GM18951 (cell line): Measurements from ENCODE around the gene CD300LG.
"Not testable (repeated sequence)": the region's sequence is repeated elsewhere in the genome, so short reads cannot be mapped to it uniquely, and the experiment has no call there.

Experiments
- POLR2A ChIP-seq: IDR thresholded peaks from 4 replicates; pipeline ENCODE4 v1.6.1; 2011; ENCODE audit warnings: mild to moderate bottlenecking; ENCODE audit not compliant: insufficient read length, insufficient read depth; ENCODE audit errors: extremely low read depth
- in situ Hi-C: fragments of 300-500 bp; cut with MboI; formaldehyde crosslinking; loops from one replicate; pipeline ENCODE4 v1.12.0; 2022; ENCODE audit warnings: low sequenced_read_pairs, mixed read lengths, inconsistent platforms; ENCODE audit not compliant: unreplicated experiment

Gene CD300LG

DNA sequence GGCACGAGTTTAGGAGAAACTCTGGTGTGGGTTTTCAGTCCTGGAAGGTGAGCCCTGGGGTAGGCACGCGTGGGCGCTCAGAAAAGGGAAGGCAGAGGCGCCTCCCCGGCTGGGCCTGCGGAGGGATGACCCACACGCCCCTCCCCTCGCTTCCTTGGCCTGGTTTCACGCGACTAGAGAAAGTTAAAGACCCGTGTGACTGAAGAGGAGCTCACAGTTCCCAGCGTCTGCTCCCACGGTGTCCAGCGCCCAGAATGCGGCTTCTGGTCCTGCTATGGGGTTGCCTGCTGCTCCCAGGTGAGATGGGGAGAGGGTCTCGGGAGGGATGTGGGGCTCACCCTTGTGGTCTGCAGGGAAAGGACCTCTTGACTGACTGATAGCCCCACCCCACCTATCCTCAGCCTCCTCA, at the start of gene CD300LG:
CD300LG (plus strand) TSS at position 214 of the 409 bp plus-strand sequence; CDS start at position 255, 41 bp downstream.
- in situ Hi-C loops: no loop called here
- TF ChIP-seq POLR2A: no peak

DNA sequence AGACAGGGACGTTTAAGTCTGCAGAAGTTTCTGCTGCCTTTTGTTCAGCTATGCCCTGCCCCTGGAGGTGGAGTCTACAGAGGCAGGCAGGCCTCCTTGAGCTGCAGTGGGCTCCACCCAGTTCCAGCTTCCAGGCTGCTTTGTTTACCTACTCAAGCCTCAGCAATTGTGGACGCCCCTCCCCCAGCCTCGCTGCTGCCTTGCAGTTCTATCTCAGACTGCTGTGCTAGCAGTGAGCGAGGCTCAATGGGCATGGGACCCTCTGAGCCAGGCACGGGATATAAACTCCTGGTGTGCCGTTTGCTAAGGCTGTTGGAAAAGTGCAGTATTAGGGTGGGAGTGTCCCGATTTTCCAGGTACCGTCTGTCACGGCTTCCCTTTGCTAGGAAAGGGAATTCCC, 49.0 kb upstream of the CD300LG start:
- in situ Hi-C loops: not testable (repeated sequence)

DNA sequence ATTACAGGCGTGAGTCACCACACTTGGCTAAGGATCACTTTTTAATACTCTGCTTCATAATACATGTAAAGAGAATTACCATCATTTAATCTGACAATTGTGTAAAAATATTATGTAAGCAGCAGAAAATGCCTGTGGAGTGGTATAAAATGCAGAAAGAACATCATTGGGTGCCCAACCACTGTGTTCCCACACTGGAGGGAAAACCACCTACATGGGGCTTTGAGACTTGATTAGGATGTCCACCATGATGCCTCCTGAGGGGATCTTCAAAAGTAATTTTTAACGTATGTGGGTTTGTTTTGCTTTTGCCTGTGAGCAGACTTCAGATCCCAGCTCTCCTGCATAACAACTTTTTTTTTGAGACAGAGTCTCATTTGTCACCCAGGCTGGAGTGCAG, 47.9 kb upstream of the CD300LG start:
- in situ Hi-C loops: no loop called here
- TF ChIP-seq POLR2A: no peak

DNA sequence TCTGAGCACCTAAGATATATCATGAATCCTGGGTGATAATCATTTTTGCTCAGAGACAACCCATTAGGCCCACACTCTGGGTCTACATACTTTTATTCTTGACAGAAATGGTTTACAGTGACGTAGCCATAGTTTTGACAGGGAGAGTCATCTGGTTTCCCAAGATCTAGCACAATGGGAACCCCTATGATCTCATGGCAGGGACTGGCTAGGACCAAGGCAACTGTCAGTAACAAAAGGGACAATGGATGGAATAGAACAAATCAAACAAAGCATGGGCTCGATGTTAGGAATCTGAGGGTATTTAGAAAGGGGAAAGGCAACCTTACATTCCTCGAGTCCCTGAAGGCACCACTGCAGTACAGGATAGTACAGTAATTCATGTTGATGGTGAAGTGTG, 46.2 kb upstream of the CD300LG start:
- in situ Hi-C loops: no loop called here

GRCh38 chr17:43801844-43802243, 45.1 kb upstream of the CD300LG start:
- no peak for TF ChIP-seq POLR2A
- in situ Hi-C loops: no loop called here

More for the DNA sequence above, 46.2 kb upstream of the CD300LG start:
- no peak for TF ChIP-seq POLR2A

- TF ChIP-seq POLR2A: no peak
- in situ Hi-C loops: no loop called here
These were observed 43.2 kb upstream of the CD300LG start for GRCh38 chr17:43803758-43804157.

- in situ Hi-C loops: no loop called here
These were observed 41.9 kb upstream of the CD300LG start for GRCh38 chr17:43805117-43805516.

GRCh38 chr17:43808076-43808475, 38.9 kb upstream of the CD300LG start:
- in situ Hi-C loops: no loop called here
- no peak for TF ChIP-seq POLR2A

More at GRCh38 chr17:43805117-43805516, 41.9 kb upstream of the CD300LG start:
- no peak for TF ChIP-seq POLR2A

- in situ Hi-C loops: no loop called here
- TF ChIP-seq POLR2A: no peak
These were observed 37.9 kb upstream of the CD300LG start for GRCh38 chr17:43809121-43809520.

- in situ Hi-C loops: no loop called here
These were observed 36.7 kb upstream of the CD300LG start for GRCh38 chr17:43810226-43810715.

GRCh38 chr17:43810823-43811222, 36.2 kb upstream of the CD300LG start:
- TF ChIP-seq POLR2A: no peak
- in situ Hi-C loops: no loop called here

More at GRCh38 chr17:43810226-43810715, 36.7 kb upstream of the CD300LG start:
- no peak for TF ChIP-seq POLR2A

DNA sequence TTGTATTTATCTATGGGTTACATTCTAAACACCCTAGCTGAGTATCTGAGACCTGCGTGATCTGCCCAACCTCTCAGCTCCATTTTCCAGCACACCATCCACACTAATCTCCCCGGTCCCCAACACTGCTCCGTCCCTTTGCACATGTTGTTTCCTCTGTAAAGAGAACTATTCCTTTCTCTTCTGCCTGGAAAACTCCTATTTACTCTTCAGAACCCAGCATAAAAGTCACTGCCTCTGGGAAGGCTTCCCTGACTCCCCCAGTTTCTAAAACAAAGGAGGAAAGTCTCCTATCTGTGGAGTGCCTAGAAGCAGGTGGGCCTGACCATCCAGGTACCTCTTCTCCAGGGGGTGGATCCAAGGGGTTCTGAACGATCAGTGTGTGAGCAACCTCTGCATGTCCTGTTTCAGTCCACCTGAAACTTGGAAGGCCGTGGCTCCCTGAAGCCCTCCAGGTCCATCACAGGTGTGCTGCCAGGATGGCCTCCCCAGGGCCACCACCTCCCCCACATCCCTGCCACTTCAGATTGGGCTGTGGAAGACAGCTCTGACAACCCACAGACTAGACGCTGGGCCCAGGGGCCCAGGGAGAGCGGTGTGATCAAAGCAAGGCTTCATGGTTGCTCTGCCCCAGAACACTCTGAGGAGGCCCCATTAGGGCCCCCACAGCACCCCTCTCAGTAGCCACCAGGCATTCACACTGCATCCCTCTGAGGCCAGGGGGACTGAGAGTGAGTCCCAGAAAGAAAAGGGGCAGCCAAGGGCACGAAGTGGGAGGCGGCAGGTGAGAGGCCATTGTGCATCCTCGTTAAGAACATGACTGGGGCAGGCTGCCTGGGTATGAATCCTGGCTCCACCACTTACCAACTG, 34.3 kb upstream of the CD300LG start:
- no peak for TF ChIP-seq POLR2A
- in situ Hi-C loops: no loop called here

DNA sequence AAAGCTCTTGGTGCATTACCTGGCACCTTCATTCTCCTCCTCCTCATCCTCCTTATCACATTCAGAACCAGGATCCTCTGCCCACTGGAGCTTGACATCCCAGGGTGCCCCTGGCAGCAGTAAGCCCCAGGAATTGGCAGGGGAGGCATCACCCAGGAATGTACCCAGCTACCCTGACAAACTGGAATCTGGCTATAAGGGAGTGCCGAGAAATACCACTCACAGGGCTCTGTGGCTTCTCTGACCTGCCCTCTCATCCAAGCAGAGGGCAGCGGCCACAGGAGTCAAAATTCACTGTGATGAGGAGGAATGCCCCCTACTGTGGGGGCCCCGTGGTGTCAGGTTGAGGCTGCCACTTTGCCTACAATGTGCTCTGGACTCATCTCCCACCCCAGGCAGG, 33.6 kb upstream of the CD300LG start:
- in situ Hi-C loops: no loop called here

DNA sequence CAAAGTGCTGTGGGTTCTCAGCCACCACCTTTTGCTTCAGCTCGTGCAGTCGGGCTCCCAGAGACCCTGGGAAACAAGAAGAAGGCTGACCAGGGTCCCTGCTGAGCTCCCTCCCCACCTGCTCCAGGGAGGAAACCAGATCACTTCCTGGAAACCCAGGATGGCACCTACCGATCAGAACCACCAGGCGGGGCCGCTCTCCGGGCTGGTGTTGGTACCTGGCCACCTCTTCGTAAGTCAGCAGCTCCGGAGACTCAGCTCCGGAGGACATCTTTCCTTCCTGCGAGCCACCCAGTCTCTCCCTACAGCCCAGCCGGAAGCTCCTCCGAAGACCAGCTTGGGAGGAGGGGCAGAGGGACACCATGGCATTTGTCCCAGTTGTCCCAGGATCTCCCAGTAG, 33.0 kb upstream of the CD300LG start:
- in situ Hi-C loops: no loop called here
- no peak for TF ChIP-seq POLR2A

More for the DNA sequence above, 33.6 kb upstream of the CD300LG start:
- TF ChIP-seq POLR2A: no peak

DNA sequence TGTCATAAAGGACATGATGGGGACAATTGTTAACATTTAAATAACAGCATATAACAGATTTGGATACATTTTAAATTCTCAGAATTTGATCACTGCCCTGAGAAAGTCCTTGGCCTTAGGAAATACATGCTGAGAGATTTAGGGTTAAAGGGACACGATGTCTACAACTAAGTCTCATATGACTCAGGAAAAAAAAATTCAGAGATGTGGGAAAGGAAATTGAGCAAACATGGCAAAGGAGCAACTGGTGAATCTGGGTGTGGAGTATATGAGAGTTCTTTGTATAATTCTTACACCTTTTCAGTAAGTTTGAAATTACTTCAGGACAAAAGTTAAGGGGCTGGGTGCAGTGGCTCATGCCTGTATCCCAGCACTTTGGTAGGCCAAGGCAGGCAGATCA, 32.3 kb upstream of the CD300LG start:
- in situ Hi-C loops: no loop called here
- no peak for TF ChIP-seq POLR2A
